Cardiac septum (tissue), 1 donor: ENCODE results near the gene THBS4. TPM values are rescaled to one million over a fixed set of nuclear protein-coding genes. Genes with fewer than 3 reads are reported as not detected.

Experiments used
- DNase-seq: peaks from one replicate; pipeline ENCODE4 v3.0.0-alpha.2; 2020; ENCODE audit warnings: low spot score
- intact Hi-C: fragments of 100-400 bp; cut with DNase I; formaldehyde crosslinking; loops from one replicate; pipeline ENCODE4 v1.14.0; 2022
- total RNA-seq: library from RNA; stranded (reverse); fragmentation: NEBNext Ultra II Directional; extraction: Animal tissue kit (Norgen Biotek cat#: 25700); gene quantifications from one replicate; pipeline ENCODE4 v1.2.1, GENCODE V29; 2021
- donor health status: DM: no; HTN: no; CAD: no.

THBS4 gene
- total RNA-seq, 1 donor from 2014 or later: 464 TPM

DNA sequence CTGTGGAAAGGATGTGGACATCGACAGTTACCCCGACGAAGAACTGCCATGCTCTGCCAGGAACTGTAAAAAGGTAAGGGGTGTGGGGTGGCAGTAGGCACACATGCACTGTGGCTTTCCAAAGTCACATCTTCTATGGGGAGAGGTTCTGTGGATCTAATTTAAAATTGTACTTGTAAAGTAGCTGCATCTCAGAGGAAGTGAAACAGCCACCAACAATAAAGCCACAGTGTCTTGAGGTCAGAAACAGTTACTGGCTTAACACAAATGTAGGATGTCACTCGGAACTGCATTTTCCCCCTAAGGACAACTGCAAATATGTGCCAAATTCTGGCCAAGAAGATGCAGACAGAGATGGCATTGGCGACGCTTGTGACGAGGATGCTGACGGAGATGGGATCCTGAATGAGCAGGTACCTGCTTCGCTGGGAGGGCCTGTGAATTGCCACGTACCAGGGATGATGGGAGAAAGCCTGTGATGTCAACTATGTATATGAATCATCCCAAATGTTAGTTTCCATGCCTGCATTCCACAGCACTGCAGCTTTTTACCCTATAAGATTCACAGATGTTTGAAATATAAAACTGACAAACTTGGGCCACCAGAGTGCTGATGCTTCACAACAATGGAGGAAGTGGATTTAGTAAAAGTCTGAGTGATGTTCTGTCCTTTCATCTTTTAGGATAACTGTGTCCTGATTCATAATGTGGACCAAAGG is 35.3 kb downstream of the THBS4 start:
- no peak for DNase-seq
- intact Hi-C loops: loop anchor here (10.0 kb wide), 1 partner anchor 376 kb away; no protein-coding TSS in a partner anchor

DNA sequence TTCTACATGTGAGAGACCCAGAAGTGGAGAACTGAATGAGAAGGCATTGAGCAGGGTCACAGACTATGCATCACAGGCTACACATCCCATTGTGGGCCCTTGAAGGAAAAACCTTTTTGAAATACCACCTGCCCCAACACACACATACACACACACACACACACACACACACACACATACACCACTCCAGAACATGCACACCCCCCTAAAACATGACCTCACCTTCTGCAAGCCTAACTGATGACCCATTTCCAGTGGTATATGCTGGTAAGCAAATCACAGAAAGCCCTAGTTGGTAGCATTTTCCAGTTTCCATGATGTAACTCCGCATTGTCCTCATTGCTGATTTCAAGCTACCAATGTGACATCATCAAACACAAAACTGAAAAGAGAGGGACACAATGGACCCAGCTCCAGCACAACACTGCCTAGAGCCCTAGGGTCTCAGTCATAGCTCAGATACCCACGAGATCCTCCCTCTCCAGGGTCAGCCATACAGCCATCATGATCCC is 36.4 kb downstream of the THBS4 start:
- intact Hi-C loops: loop anchor here (10.0 kb wide), 1 partner anchor 377 kb away; no protein-coding TSS in a partner anchor

DNA sequence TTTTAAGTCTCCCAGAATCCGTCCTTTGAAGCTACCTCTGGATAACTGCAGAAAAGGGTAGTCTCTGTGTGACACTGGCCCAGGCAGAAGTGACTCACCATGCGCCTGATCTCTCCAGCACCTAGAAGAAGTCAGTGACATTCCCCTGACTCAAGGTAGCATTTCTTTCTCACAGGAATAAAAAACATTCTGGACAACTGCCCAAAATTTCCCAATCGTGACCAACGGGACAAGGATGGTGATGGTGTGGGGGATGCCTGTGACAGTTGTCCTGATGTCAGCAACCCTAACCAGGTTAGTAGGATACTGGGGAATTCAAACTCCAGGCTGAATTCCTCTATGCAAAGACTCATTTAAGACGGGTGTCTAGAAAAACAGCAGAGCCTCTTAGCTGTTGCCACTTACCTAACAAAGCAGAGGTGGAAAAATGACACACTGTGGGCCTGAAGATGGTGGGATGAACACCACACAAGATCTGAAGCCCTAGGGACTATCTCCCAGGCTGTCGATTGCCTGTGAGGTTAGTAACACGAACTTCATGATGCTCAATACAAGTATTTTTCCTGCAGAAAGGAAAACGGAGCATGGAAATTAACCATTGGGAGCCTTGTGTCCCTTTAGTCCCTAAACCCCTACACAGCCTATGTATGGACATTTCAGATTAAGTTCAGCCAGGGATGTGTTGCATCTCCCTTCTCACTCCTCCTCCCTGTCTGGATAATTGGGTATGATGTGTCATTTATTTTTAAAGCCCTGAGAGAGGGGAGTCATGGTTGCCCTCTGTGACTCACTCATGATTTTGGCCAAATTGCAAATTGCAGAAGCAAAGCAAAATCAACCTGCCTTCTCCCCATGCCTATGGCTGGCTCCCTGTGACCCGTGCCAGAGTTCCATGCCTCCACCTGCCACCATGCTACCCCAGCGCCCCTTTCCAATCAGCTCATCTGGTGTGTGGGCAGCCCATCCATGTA is 37.2 kb downstream of the THBS4 start:
- intact Hi-C loops: loop anchor here (10.0 kb wide), 1 partner anchor 378 kb away; no protein-coding TSS in a partner anchor
- DNase-seq: peak; percentile 27

More for the DNA sequence above, 36.4 kb downstream of the THBS4 start:
- no peak for DNase-seq

DNA sequence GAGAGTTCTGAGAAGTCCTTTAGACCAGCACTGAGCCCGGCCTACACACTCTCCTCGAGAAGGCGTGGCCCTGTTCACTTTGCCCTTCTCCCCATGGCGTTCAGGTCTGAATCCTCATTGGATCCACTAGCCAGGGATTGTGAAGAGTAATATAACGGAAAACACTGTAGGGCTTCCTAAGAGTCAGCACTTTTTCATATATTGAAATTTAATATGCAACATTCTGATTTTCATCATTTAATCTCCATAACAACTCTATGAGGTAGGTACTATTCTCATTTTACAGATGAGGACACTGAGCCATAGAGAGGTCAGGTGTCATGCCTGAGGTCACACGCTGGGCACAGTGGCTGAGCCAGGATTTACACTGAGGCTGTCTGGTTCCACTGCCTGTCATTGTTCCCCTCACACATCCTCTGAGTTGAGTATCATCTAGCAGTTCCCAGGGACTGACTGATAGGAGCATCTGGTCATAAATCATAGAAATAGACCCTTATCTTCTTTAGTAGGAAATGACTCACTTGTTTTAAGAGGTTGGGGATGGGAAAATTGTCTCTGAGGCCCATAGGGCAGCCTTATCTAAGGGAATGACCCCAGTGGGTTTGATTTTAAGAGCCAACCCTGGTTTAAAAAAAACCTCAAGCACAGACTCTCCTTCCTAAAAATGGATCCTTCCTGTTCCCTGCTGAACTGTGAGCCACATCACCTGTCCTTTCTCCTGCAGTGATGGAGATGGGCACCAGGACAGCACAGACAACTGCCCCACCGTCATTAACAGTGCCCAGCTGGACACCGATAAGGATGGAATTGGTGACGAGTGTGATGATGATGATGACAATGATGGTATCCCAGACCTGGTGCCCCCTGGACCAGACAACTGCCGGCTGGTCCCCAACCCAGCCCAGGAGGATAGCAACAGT is 41.2 kb downstream of the THBS4 start:
- intact Hi-C loops: loop anchor here (10.0 kb wide), 1 partner anchor 382 kb away; no protein-coding TSS in a partner anchor
- no peak for DNase-seq

DNA sequence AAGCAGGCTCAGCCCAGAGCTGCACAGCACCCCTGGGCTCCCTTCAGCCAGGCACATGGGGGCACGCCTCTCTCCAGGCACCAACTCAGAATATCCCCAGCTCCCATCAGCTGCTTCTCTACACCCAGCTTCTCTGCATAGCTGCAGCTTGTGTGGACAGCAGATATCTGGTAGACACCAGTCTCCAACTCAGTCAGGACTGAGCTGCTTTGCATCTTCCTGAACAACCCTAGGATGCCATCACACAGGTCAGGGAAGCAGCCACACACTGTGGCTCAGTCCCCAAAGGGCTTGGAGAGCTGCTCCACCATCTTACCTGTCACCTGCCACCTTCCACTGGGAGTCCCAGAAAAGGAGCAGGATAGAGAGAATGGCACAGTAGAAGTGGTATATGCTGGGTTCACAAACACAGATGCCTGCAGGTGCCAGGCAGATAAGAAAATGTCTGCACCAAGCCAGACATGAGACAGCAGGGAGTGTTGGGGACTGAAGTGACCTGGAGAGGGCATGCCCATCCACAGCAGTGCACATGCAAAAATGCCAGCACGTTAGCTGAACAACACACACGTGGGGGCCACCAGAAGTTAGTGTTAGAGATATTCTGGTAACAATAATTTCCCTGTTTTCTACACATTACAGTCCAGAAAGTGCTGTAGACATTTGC is 42.0 kb downstream of the THBS4 start:
- intact Hi-C loops: loop anchor here (10.0 kb wide), 1 partner anchor 382 kb away; no protein-coding TSS in a partner anchor
- DNase-seq: no peak

DNA sequence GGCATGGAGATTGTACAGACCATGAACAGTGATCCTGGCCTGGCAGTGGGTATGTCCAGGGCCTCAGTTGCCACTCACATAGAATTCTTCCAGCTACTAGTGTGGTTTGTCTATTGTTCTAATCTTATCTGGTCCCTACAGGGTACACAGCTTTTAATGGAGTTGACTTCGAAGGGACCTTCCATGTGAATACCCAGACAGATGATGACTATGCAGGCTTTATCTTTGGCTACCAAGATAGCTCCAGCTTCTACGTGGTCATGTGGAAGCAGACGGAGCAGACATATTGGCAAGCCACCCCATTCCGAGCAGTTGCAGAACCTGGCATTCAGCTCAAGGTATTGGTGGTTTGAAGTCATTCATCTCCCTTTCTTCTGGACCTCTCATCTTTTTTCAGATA is 43.8 kb downstream of the THBS4 start:
- DNase-seq: no peak
- intact Hi-C loops: loop anchor here (10.0 kb wide), 1 partner anchor 384 kb away; no protein-coding TSS in a partner anchor

DNA sequence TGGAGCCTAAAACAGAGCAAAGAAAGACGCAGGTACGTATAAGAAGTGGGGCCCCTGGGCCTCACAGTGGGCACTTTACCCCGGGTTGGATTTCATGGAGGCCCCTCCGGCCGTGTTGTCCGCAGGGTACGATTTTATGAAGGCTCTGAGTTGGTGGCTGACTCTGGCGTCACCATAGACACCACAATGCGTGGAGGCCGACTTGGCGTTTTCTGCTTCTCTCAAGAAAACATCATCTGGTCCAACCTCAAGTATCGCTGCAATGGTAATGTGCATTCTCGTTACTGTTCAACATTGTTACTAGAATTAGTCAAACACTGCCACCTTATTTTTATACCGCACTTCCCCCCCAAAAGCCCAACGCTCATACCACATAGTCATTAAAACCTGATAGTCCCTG is 47.1 kb downstream of the THBS4 start:
- intact Hi-C loops: loop anchor here (5.0 kb wide), 2 partner anchors 210 to 225 kb away; no protein-coding TSS in a partner anchor
- DNase-seq: peak; percentile 60

DNA sequence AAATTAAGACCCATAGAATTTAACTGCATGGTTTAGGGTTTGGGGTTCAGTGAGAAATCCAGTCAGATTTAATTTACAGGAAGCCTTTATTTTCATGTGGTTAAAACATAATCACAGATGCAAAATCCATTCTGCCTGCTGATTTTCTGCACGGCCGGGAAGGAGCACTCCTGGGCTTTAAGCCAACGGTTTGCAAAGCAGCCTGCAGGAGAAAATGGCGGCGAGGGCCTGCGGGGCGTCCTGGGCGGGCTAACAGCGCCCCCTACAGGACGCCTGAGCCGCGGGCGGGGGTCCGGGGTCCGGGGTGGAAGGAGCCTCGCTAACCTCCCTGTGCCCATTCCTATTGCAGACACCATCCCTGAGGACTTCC is 47.6 kb downstream of the THBS4 start:
- intact Hi-C loops: loop anchor here (5.0 kb wide), 2 partner anchors 210 to 225 kb away; no protein-coding TSS in a partner anchor
- DNase-seq: peak; percentile 61

DNA sequence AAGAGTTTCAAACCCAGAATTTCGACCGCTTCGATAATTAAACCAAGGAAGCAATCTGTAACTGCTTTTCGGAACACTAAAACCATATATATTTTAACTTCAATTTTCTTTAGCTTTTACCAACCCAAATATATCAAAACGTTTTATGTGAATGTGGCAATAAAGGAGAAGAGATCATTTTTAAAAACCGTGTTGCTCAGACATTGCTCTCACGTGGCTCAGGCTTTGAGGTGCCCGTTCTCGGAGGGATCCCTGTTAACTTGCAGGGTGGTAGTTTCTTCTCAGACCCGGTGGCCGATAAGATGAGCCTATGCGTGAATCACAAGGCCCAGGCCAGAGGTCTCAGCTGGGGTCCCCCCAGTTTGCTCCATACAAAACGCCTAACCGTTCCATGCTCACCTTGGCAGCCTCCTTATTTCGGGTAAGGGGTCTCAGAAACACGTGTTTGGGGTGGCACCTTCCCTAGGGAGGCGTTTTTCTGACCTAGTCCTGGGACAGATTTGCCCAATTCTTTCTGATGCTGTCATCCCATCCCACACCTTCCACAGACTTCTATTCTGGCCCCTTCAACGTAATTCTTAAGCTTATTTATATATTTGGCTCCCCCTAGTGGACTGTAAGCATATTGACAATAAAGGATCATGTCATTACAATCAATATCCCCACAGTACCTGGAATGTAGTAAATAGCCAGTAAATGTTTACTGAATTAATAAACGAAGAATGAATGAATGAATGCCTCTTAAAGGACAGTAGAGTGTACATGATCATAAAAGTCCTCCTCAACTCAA is 48.1 kb downstream of the THBS4 start:
- intact Hi-C loops: loop anchor here (5.0 kb wide), 2 partner anchors 211 to 226 kb away; no protein-coding TSS in a partner anchor
- peak; percentile 63 for DNase-seq

DNA sequence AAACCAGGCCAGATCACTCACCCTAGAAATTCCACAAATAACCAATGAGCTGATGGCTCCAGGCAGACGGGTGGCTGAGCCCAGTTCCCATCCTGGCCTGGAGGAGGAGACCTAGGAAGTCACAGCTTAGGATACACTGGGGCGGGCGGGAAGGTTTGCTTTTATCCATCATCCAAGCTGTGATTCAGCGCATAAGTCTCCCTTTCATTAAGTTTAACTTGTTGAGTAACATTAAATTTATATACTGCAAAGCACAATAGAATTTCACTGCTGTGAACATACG is 55.7 kb downstream of the THBS4 start:
- no peak for DNase-seq
- intact Hi-C loops: loop anchor here (2.0 to 5.0 kb wide), 3 partner anchors 166 to 316 kb away; partner anchors contain the start of genes SERINC5 and ZFYVE16

DNA sequence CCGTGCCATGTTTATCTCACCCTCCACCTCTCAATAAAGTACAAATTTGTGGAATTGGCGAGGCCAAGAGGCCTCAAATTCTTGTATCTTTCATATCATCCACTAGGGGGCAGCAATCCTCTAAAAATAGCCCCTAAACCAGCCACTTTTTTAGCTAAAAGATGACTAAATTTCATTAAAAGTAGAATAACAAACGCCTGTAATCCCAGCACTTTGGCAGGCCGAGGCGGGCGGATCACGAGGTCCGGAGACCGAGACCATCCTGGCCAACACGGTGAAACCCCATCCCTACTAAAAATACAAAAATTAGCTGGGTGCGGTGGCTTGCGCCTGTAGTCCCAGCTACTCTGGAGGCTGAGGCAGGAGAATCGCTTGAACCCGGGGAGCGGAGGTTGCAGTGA is 56.6 kb downstream of the THBS4 start:
- intact Hi-C loops: loop anchor here (2.0 to 5.0 kb wide), 4 partner anchors 166 to 316 kb away; partner anchors contain the start of genes SERINC5 and ZFYVE16

DNA sequence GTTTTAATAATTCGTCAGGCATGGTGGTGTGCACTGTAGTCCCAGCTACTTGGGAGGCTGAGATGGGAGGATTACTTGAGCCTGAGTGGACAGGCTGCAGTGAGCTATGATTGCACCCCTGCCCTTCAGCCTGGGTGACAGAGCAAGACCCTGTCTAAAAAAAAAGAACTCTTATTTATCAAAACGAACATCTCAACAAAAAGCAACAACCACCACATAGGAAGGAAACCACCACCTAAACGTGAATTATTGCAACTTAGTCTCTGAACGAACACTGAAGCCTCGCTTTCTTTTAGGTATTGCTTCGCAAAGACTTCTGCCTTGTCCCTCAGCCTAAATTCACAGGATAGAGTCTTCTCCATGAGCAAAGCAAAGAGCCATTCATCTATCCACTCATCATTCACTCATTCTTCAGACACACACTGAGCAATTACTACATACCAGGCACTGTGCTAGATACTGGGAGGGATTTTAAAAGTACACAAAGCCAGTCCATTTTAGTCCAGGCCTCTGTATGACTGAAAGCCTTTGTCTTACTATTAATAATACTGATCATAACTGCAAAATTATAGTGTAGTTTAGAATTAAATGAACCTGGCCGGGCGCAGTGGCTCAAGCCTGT is 57.4 kb downstream of the THBS4 start:
- peak; percentile 19 for DNase-seq
- intact Hi-C loops: loop anchor here (2.0 to 5.0 kb wide), 3 partner anchors 165 to 315 kb away; partner anchors contain the start of genes SERINC5 and ZFYVE16

More for the DNA sequence above, 56.6 kb downstream of the THBS4 start:
- peak; percentile 51 for DNase-seq

DNA sequence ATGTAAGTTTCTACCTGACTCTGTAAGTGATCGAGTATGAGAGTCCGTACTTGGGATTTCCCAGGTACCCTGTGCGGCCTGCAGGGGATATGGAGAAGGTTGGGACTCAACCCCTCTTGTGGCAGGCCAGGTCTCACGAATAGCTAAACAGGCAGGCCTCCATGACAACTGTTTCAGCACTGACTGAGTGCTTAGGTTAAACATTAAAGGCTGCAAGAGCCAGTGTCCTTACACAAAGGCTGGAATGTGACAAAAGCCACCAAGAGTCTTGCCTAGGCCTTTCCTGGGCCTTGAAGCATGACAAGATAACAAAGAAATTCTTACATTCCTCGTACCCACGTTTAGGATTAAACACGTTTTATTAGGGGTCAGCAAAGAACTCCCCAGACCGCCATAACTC is 58.6 kb downstream of the THBS4 start:
- intact Hi-C loops: loop anchor here (2.0 to 5.0 kb wide), 3 partner anchors 164 to 314 kb away; partner anchors contain the start of genes SERINC5 and ZFYVE16
- peak; percentile 7 for DNase-seq

DNA sequence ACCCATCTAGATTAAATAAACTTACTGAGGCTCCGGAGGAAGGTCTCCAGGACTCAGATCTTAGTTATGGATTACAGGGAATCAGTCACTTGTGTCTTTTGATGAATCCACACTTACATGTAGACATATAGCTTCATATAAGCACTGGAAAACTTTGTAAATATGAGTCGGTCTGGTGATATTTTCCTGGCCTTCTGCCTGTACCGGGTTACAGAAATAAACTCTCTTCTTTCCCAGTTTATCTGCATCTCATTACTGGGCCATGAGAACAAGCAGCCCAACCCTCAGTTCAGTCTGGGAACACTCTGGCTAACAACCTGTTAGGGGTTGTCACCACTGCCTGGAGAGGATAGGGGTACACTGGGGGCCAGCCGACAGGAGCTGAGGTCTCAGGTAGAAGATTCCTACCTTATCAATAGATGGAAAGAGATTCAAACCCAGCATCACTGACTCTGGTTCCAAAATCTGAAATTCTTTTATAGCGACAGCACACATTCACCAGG is 59.1 kb downstream of the THBS4 start:
- intact Hi-C loops: loop anchor here (5.0 kb wide), 2 partner anchors 163 to 313 kb away; partner anchors contain the start of genes SERINC5 and ZFYVE16
- DNase-seq: peak; percentile 54

DNA sequence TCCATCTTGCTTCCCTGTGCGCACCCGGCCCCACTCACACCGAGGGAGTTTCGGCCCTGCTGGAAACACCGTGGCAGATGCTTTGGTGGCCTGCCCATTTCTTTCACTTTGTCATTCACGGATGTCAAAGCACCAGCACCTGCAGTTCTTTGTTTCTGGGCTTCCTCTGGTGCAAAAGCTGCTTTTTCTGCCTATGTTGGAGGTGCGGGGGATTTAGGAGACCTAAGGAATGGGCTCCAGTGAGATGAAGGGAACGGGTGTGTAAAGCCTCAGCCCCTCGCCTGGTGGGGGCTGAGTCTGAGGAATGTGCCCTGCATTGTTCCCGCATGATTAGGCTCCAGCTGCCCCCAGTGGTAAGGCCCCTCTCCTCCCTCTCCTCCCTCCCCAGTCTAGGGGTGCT is 62.3 kb downstream of the THBS4 start:
- intact Hi-C loops: no loop called here
- peak; percentile 33 for DNase-seq

DNA sequence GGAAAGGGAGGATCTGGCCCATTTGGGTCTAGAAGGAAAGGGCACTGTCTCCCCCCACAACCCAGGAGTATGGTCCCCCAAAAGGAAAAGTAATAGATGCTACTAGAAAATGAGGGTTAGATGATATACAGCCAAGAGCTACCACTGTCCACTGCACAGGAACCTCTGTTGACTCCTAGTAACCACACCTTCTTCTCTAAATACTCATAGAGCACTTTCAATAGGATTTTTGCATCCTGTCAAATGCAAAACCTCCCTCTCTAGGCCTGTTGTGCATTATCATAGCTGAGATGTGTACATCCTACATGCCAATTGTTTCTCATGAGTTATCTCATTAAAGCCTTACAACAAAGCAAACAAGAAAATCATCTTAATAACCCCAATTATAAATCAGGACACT is 66.8 kb downstream of the THBS4 start:
- intact Hi-C loops: no loop called here
- no peak for DNase-seq
